AG10803 (cell line): Measurements from ENCODE around the gene FLNB.

Experiments used
- DNase-seq: peaks from one replicate; pipeline ENCODE4 v3.0.0; 2010; ENCODE audit warnings: low read depth
- H3K4me3 ChIP-seq: 2 replicates; pipeline ENCODE4 v1.5.1; 2011; ENCODE audit warnings: mild to moderate bottlenecking, low read length, control low read depth
- CTCF ChIP-seq: conservative IDR thresholded peaks from 2 replicates; pipeline ENCODE4 v1.5.1; 2011; ENCODE audit warnings: mild to moderate bottlenecking, low read length, control low read depth, inconsistent platforms

Gene FLNB

DNA sequence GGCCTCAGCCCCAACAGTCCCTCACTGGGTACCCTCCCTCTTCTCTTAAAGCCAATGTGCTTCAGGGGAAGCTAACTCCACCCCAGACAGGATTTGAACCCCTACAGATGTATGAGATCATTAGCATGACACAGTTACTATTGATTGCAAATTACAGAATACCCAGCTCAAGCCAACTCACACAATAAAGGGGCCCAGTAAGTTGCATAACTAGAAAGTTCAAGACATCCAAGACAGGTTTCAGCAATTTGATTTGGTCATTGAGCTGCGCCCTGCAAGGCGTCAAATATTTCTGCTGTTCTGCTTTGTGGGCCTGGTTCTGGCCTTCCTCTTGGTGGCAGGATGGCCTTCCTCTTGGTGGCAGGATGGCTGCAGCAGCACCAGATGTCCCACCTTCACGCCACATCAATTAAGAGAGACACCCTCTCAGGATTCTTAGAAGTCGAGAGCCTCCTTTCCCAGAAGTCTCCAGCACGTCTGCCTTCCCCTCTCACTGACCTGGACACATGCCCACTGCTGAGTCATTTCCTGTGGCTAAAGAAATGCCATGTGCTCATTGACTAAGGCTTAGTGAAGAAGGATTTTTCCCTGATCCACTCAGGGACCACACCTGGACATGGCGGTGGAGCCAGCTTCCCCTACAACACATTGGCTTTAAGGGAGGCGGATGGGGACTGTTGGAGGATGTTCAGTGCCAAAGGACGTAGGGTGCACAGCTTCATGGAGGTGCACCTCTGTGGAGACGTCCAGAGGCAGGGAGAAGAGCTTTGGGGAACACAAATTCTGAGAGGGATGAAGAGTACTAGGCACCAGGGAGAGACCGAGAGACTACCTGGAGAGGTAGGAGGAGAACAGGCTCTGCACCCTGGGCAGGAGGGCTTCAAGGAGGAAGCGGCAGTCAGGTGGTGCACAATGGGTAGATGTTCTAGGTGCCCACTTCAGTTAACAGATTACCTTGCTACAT, 153.5 kb downstream of the FLNB start:
- TF ChIP-seq CTCF = no peak
- no peak overlapping the region for H3K4me3 ChIP-seq
- peak; percentile 89 for DNase-seq

DNA sequence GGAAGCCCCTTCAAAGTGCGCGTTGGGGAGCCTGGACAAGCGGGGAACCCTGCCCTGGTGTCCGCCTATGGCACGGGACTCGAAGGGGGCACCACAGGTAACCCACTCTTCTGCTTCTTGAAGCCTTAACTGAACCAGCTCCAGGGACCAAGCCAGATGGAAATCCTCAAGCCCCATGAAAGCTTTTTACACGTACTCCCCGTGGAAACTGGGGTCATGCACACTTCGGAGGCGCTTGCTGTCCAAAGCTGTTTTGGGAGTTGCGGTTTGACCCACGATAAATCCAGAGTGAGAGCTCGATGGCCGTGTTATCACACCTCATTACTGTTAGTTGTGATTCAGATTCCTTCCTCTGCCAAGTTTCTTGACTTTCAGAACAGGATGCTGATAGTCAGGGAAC, 155.0 kb downstream of the FLNB start:
- H3K4me3 ChIP-seq = no peak overlapping the region
- TF ChIP-seq CTCF = no peak
- no peak for DNase-seq

DNA sequence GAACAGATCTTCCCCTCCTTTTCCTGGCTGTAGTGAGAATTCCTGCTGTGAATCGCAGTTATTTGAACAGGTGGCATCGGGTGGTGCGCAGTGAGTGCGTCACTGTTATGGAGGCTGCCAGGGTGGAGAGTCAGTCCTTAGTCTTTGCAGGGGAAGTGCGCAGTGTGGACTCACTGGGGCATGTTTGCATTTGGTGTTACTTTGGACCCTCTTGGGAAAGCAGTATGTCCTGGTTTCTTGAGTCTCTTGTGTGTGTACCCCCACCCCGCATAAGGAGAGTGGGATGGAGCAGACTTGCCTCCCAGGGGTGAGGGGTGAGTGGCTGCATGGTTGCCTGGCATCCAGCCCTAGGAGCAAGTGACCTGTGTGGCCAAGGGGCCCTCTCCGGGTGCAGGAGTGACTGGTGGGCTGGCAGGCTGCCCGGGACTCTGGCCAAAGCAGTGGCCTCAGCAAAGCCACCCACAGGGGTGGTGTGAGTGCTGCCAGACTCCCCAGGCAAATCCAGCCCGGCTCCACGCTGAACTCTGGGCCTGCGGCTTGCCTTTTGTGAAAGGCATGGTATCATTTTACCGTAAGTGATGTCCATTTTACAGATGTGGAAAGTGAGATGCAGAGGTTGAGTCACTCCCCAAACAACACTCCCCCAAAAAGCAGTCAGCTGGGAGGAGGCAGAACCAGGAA, 156.1 kb downstream of the FLNB start:
- no peak for TF ChIP-seq CTCF
- no peak overlapping the region for H3K4me3 ChIP-seq
- peak; percentile 21 for DNase-seq

DNA sequence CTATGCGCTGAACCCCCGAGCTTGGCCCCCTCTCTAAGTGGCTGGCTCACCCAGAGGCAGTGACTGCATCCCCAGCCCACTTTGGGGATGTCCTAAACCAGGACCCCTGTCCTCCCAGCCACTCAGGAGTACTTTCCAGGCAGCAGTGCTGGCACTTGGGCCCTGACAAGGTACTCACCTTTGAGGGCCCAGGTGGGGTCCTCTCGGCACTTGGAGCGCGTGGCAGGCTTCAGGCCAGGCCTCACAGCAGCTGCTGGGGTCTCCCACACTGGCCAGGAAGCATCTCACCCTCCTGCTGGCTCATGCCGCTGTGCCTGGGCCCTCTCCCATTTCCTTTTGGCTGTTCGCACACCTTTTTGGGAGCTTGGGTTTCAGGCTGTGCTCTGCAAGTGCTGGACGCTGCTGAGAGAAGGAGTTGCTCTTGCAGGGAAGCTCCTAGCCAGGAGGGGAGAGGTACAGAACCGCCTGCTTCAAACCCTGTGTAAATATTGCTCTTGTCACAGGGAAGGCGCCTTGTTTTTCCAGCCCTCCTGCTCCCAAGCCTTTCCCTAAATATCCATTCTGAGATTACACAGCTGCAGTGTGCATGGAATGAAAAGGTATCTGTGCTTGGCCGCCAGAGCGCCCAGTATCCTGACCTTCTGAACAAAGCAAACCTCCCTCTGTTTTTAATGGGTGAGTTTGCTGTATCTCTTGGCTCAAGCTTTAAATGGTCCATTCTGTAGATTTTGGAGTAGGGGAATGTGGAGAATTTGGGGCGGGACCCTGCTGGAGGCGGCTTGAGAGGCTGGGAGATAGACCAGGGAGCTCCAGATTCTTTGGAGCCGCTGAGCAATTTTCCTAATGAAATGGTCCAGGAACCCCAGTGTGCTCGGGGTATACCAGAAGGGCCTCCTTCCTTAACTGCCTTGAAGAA, 156.9 kb downstream of the FLNB start:
- no peak for TF ChIP-seq CTCF
- H3K4me3 ChIP-seq = no peak overlapping the region
- DNase-seq = no peak

- no peak overlapping the region for H3K4me3 ChIP-seq
- DNase-seq = peak; percentile 75
- peak; percentile 94 for TF ChIP-seq CTCF
Measured at GRCh38 chr3:58167431-58168351, 159.5 kb downstream of the FLNB start.

GRCh38 chr3:58168498-58168897, 160.3 kb downstream of the FLNB start:
- H3K4me3 ChIP-seq = no peak overlapping the region
- no peak for DNase-seq
- TF ChIP-seq CTCF = no peak
